Stimulated activated CD4-positive, alpha-beta T cell treated with anti-CD3 and anti-CD28 coated beads, Interleukin-1b, Interleukin-23, amount 100 ng/mL, for 48 hours (primary cell): ENCODE results near the gene CFAP161.
"Not testable (repeated sequence)": the region's sequence is repeated elsewhere in the genome, so short reads cannot be mapped to it uniquely, and the experiment has no call there.

Experiments used
- DNase-seq: peaks from one replicate; pipeline ENCODE4 v3.0.0-alpha.2; 2020

The CFAP161 gene

DNA sequence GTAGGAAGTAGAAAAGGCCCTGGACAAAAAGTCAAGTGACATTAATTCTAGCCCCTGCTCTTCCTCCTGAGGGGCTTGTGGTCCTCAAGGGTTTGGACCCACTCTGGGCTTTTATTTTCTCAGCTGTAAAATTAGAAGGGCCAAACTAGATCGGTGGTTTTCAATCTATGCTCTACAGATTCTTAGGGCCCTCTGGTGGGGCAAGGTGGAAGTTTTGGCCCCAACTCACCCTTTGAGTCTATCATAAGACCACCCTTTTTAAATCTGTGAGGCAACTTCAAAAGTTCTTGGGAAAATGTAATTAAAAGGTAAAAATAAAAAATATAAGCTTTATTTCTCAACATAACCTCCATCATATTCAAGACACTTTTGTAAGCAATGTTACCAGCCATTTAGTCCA lies 25.6 kb upstream of the CFAP161 start:
- no peak for DNase-seq

DNA sequence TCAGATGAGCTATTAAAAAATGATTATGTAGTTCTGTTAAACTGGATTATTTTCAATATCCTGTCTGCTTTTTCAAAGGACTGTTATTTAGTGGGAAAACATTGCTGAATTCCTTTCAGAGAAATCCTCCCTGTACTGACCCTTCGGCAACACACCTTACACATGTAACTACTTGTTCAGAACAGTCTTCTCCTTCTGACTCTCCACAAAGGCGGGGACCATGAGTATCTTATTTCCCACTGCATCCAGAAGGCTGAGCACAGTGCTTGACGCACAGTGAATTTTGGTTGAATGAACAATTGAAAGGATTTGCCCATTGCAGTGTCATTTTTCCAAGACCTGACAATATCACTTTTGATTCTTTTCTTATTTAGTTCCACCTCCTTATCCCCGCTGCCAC lies 23.1 kb upstream of the CFAP161 start:
- DNase-seq: no peak

DNA sequence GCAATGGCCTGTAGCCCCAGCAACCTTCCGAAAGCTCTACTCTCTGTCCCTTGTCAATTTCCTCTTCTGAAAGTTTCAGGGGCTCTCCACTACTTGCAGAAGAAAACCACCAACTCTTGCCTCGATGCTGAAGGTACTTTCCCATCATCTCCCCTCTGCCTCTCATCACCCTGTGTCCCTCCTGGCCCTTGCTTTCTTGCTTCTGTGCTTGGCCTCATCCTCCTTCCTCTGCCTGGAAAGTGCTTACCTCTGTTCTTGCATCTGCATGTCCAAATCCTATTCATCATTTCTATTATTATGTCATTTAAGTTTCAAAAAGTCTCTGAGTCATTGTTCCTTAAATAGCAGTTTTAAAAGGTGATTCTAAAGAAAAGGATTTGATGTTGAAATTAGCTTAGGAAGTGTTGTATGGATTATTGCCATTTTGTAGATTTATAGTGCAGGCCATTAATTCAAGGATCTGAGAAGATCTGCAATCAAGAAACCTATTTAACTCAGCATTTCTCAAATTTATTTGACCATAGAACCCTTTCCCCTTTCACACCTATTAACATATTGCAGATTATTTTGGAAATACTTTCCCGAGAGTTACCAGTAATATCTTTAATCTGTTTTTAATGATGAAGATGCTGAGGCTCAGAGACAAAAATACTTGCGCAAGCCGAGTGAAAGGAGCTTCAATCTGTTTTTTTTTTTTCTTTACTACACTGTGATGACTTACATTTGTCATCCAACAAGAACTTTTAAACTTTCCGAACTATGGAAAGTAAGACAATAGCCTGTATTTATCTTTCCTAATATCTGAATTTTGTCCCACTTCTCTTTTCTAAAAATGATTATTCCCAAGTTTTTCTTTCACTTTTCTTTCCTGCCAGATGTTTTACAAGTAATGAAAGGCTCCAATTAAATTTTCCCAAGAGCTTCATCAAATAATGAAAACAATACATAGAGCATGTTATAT lies 22.3 kb upstream of the CFAP161 start:
- no peak for DNase-seq

DNA sequence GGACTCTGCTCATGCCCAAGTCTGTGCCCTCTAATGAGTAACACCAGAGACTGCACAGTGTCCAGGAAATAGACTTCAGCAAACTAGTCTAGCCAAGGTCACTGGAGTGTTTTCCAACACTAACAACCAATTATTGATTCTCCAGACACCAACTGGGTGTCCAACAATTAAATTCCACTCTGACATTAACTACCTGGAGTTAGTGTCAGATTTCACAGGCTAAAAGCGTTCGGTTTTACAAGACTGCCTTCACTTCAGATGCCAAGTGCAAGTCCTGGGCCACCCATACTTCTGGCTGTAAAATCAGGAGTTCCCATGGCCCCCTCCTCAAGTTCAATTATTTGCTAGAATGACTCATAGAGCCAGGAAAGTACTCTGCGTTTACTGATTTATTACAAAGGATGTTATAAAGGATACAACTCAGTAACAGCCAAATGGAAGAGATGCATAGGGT lies 20.8 kb upstream of the CFAP161 start:
- no peak for DNase-seq

DNA sequence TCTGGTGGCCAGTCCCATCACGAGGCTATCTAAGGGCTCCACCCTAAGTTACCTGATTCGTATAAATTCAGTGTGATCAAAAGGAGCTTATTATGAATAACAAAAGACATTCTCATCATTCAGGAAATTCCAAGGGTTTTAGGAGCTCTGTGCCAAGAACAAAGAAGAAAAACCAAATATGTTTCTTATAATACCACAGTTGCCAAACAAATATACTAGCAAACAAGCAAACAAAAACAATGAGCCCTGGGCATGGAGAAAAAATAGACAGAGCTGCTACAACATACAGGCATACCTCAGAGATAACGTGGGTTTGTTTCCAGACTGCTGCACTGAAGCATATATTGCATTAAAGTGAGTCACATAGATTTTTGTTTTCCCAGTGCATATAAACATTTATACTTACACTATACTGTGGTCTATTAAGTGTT lies 20.2 kb upstream of the CFAP161 start:
- DNase-seq: no peak

DNA sequence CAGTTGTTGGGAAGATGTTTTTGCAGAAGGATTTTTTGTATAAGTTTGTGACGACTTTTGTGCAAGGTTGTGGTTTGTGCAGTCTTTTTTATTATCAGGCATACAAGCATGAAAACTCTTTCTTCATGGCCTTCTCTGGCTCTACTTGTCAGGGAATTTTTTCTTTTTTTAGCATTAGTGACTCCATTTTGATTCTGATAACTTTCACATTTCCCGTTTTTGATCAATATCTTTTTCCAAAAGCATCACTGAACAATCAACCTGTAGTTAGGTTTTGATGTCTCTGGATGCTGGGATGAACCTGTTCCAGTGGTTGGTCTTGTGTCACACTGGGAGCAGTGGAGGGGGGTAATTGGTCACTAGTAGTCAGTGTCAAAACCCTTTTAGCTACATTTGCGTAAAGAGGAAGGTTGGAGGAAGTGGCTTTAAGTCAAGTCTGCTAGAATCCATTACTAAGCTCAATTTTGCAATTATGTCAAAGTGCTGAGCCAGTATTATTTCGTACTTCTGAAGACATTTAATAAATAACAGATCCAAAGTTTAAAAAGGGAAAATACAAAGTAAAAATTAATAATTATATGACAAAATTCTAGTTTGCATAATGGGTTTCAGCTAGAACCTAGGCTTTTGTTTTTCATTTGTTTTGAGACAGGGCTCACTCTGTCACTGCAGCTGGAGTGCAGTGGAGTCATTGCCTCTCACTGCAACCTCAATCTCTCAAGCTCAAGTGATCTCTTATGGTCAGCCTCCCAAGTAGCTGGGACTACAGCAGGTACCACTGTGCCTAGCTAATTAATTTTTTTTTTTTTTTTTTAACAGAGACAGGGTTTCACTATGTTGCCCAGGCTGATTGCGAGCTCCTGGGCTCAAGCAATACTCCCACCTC lies 18.8 kb upstream of the CFAP161 start:
- no peak for DNase-seq

DNA sequence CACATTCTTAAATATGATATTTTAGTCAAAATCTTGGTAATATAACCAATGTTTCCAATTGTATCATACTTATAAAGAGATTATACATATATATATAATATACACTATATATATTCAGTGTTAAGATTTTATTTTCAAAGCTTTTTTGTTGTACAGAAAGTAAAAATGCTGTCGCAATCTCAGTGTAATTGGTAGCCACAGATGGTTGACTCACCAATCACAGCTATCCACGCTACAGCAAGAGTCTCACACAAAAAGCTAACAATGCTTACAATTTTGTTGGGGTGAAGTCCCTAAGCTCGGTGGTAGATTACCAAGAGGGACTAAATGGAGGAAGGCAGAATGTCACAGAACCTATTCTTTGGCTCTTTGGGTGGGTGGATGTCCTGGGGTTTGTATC lies 16.9 kb upstream of the CFAP161 start:
- no peak for DNase-seq

DNA sequence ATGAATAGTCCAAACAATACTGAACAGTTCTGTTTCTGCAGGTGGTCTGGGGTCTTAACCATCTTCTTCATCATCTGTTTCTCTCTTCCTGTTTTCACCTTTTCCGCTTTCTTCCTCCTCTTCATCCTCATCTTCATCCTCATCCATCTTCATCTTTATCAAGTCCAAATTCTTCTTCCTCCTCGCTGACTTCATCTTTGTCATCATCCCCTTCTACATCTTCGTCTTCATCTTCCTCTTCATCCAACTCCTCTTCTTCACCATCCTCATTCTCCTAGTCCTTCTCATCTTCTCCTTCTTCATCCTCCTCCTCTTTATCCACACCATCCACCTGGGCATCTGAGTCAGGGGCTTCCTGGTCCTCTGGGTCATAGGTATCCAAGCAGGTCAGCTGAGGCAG lies 16.5 kb upstream of the CFAP161 start:
- no peak for DNase-seq

DNA sequence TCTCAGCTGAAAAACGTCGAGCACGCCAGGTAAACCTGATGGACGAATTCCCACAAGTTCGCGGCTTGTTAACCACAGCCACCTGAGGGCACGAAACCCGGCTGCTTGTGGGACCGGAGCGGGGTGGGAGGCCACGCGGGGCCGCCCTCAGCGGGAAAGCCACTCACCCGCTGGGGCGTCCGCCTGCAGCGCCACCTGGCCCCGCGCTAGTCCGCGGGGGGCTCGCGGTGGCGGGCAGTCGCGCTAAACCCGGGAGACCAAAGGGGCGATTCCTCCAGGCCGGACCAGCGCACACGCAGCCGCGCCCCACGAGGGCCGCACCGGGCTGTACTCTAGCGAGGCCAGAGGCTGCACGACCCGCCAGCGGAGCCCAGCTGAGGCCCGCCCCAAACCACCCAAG lies 15.7 kb upstream of the CFAP161 start:
- no peak for DNase-seq

DNA sequence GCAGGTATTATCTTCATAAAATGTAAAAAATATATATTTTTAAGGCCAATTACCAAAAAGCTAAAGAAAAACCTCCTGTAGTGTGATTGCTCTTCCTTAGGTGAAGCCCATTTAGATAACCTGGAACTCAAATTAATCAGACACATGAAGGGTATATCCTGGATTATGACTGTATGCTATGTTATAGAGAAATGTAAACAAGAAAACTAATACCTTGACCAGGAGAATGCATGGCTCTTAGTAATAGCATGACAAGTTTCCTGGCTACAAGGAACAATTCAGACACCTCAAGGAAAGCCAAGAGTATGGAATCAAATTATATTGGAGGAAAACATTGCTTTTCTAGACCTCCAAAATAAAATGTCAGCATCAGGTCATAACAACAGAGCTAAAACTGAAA lies 14.0 kb upstream of the CFAP161 start:
- DNase-seq: no peak

DNA sequence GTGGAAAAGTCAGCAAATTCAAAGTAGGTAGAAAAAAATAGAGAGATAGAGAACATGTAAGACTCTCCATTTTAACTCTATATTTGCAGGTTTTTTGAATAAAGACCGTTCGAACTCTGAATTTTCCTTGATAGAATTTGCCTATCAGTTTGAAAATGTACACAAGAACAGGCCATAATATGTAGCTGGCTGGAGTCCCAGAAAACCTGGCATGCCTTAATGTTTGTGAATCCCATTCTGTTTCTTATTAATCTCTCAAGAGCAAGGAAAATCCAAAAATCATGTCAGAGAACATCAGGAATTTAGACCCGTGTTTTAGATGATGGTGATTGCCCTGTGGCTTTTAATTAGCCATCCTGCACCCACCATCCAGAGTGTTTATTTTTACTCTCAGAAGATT lies 7.2 kb upstream of the CFAP161 start:
- DNase-seq: no peak

DNA sequence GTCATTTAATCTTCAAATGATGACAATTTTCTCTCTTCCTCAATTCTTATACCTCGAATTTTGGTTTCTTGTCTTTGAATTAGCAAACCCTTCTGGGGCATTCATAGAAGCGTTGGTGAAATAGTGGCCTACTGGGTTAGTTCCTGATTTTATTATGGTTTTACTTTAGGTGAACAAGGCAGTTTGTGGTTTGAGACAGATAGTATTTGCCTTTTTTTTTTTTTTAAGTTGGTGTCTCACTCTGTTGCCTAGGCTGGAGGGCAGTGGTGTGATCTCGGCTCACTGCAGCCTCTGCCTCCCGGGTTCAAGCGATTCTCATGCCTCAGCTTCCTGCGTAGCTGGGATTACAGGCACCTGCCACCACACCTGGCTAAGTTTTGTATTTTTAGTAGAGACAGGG lies 7.4 kb downstream of the CFAP161 start:
- not testable (repeated sequence) for DNase-seq

DNA sequence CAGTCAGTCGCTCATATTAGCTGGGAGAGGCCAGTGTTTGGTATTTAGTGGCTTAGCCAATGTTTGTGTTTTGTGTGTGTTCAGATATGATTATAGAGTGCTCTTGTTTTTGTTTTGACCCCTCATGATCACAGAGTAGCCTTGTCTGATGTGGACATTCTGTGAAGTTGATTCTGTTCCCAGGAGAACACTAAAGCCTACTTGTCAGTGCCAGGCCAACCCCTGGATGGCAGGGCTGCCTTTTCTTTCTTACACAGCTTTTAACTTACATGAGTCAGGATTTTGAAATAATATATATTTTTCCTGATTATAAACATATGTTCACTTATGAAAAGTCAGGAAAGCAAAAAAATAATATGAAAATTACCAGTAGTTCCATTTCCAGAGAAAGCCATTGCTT lies 11.9 kb downstream of the CFAP161 start:
- no peak for DNase-seq

DNA sequence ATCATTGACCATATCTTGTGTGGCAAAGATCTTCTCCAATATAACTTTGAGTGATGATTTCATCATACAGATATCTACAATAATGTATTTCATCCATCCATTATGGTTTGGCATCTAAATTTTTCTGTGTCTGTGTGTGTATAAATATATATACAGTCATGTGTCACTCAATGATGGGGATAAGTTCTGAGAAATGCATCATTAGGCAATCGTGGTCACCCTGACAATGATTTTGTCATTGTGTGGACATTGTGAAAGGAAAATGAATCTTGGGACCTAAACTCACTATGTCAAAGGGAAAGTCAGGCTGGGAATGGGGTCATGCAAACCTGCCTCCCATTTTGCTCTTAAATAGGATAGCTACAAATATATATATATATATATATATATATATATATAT lies 12.4 kb downstream of the CFAP161 start:
- DNase-seq: no peak

DNA sequence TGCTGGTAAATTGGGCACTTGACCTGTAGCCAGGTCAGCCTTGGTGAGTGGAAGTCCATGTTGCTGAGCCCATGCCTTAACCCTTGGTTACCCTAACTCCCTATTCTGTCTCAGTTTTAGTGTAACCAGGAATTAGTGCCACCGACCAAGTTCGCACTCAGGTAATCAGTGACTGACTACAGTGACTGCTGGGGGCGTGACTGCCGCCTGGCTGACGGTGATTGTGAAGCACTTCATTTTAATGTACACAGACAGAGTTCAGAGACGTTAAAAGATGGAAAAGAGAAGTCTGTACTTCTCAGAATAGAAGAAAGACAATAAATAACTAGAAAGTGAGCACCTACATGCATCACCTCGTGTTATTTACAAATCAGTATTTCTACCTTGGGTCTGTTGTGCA lies 17.3 kb downstream of the CFAP161 start:
- no peak for DNase-seq

DNA sequence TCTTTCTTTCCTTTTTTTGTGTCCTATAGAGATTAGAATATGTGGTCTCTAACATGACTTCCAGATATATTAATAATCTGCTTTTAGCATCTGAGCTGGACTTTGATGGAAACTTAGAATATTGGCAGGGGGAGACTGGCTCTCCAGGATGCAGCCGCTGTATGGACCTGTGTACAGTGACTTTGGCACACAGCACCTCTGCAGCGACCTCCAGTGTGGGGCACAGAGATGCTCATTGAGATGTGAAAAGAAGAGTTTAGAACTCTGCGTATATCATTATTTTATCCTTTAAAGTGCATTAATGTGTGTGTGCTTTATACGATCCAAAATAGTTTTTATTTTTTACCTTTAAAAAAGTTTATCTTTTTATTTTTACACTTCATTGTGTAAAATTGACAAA lies 18.3 kb downstream of the CFAP161 start:
- no peak for DNase-seq

DNA sequence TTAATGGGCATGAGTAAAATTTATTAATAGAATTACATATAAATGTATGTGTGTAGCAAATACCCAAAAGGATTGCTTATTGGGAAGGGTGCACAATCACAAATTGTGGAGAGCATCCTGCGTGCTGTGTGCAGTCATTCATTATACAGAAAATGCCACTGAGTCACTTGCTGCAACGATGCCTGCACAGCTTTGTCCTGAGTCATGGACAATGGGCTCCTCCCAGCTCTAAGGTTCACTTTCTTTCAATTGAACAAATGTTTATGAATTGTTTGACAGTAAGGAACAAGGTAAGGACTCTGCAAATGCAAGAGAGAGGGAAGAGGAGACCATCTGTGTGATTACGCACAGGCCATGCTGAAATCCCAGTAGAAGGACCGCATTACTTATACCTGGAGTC lies 18.7 kb downstream of the CFAP161 start:
- no peak for DNase-seq

DNA sequence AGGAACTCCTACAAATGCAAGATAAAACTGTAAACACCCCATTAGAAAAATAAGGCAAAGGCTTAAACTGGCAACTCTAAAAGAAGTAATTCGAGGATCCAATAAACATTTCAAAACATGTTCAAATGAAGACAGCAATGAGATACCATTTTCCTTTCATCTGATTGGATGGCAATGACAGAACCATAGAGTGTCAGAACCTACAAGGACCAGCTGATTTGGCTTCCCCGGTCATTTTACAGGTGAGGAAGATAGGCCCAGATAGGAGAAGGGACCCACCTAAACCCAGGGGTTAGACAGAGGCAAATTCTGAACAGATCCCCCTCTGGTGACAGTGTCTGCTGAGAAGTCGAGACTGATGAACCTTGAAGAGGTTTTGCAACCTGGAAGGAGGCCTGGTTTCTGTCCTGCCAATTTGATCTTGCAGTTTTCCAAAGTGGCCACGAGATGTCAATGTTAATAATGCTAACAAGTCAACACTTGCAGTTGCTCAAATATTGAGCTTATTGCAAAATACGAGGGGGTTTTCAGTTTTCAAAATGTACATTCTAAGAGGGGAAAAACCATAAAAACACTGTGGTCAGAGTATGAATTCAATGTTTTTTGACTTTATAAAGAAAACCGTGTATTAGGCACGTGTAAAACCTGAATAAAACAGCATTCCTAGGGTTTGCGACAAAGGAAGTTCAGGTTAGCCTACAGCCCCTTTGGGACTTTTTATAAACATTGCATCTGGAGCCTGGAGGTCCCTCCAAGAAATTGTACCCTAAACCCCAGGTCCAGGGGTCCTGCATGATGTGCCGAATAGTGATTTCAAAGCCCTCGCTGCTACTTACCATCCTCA lies 21.5 kb downstream of the CFAP161 start:
- DNase-seq: no peak

DNA sequence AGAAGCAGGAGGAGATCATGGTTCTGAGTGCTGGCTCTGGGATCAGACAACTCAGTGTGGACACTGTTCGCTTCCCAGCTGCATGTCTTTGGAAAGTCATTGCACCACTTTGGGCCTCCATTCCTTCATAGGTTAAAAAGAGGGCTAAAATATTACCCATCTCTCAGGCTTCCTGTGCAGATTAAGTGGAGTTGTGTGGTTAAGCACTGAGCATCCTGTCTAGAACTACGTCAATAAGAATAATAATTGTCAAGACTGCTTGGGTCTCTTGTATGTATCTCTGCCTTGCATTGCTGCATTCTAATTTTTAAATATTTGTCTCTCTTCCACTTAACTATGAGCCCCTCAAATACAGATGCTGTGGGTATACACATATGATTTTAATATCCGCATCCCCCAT lies 22.3 kb downstream of the CFAP161 start:
- no peak for DNase-seq

DNA sequence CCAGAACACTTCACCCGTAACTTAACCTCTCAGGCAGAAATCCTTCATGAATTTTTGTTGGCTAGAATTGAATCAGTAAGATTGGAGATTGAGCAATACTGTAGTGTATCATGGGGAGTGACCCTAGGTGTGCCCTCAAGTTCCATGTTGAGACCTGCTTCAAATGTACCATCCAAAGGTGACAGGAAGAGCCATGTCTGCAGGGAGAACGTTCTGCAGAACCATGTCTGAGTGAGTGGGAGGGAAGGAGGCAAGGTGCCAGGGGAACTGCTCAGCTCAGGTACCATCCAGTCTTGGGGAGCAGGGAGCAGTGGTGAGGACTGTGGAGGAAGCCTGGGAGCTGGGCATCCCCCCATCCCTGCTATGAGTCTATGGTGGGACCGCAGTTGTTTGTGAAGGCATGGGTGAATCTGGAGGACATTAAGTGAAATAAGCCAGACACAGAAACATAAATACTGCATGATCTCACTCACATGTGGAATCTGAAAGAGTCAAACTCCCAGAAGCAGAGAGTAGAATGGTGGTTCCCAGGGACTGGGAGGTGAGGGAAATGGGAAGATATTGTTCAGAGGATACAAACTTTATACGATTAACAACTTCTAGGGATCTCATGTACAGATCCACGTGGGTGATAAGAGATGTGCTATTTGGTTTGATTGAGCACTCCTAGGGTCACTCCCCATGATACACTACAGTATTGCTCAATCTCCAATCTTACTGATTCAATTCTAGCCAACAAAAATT lies 23.3 kb downstream of the CFAP161 start:
- no peak for DNase-seq

DNA sequence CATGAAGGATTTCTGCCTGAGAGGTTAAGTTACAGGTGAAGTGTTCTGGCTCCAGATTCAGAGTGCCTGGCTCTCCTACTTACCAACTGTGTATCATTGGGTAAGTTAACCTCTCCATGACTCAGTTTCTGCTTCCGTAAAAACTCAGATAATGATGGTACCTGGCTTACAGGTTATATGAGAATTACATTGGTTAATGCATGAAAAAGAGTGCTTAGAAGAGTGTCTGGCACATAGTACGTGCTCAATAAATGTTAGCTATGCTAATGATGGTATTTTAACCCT lies 23.8 kb downstream of the CFAP161 start:
- no peak for DNase-seq

DNA sequence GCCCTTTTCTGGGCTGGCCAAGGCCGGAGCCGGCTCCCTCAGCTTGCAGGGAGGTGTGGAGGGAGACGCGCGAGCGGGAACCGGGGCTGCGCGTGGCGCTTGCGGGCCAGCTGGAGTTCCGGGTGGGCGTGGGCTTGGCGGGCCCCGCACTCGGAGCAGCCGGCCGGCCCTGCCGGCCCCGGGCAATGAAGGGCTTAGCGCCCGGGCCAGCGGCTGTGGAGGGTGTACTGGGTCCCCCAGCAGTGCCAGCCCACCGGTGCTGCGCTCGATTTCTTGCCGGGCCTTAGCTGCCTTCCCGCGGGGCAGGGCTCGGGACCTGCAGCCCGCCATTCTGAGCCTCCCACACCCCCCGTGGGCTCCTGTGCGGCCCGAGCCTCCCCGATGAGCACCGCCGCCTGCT lies 24.5 kb downstream of the CFAP161 start:
- DNase-seq: not testable (repeated sequence)
